NCI-H1105 (cell line): ENCODE data around the gene SRRM1.

ENCODE experiments used
- DNase-seq: peaks from one replicate; lab custom pipeline; 2025; lab: John Stamatoyannopoulos, UW

The SRRM1 gene, protein sequence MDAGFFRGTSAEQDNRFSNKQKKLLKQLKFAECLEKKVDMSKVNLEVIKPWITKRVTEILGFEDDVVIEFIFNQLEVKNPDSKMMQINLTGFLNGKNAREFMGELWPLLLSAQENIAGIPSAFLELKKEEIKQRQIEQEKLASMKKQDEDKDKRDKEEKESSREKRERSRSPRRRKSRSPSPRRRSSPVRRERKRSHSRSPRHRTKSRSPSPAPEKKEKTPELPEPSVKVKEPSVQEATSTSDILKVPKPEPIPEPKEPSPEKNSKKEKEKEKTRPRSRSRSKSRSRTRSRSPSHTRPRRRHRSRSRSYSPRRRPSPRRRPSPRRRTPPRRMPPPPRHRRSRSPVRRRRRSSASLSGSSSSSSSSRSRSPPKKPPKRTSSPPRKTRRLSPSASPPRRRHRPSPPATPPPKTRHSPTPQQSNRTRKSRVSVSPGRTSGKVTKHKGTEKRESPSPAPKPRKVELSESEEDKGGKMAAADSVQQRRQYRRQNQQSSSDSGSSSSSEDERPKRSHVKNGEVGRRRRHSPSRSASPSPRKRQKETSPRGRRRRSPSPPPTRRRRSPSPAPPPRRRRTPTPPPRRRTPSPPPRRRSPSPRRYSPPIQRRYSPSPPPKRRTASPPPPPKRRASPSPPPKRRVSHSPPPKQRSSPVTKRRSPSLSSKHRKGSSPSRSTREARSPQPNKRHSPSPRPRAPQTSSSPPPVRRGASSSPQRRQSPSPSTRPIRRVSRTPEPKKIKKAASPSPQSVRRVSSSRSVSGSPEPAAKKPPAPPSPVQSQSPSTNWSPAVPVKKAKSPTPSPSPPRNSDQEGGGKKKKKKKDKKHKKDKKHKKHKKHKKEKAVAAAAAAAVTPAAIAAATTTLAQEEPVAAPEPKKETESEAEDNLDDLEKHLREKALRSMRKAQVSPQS

DNA sequence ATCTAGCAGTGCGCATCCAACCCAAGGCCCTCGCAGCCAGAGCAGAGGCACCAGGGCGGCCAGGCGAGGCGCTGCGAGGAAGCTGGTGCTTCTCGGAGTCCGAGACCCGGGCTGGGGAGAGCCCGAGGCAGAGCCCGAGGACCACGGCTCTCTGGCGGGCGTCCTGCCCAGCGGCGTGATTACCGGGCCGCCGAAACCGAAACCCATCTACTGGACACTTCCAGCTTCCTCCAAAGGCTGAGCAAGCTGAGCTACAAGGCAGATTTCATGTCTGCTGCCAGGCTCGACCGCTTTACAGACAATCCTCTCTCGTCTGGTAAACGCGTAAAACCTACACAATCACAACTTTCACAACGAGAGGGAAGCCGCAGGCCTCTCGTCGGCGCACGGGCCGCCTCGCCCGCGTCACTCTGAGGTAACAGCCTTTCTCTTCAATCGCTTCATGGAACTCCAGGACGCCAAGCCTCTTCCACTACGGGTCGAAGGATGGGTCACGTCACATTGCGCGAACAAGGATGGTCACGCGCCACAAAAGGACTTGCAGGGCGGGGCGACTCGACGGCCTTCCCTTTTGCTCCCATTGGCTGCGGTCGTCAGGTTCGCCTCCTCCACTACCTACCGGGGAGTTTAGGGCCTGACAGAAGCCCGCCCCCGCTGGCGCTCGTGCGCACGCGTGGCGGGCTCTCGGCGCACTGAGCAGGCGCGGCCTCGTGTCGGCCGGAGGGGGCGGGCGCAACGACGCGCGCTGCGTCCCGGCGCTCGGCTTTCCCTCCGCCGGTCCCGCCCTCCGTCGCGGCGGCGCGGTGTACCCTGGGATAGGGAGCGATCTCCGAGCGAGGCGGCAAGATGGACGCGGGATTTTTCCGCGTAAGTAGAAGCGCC, at the start of gene SRRM1:
Gene SRRM1, plus strand, starts transcription at position 822 of the 882 bp plus-strand sequence. Its CDS starts 25 bp downstream, at position 847.
- DNase-seq = peak; percentile 100

DNA sequence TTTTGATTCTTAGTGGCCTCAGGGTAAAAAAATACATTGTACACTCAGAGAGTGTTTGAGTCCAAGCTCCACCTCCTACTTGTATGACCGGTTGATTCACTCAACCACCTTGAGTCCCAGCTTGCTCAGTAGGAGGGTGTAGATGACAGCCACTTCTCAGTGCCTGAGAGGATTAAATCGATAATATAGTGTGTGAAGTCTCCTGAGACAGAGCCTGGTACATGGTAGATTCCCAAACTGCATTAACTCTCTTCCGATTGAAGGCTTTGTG, 48.8 kb upstream of the SRRM1 start:
- DNase-seq = no peak

DNA sequence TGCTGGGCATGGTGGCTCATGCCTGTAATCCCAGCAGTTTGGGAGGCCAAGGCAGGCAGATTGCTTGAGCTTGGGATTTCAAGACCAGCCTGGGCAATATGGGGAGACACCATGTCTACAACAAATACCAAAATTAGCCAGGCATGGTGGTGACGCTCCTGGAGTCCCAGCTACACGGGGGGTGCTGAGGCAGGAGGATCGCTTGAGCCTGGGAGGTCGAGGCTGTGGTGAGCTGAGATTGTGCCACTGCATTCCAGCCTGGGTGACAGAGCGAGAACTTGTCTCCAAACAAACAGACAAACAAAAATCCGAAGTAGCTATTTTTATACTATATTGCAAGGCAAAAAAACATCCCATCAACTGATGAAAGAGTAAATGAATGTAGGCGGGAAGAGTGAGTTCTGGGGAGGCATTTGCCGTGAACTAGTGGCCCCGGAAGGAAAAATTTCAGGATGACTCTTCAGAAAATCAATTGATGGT, 46.7 kb upstream of the SRRM1 start:
- DNase-seq = no peak

DNA sequence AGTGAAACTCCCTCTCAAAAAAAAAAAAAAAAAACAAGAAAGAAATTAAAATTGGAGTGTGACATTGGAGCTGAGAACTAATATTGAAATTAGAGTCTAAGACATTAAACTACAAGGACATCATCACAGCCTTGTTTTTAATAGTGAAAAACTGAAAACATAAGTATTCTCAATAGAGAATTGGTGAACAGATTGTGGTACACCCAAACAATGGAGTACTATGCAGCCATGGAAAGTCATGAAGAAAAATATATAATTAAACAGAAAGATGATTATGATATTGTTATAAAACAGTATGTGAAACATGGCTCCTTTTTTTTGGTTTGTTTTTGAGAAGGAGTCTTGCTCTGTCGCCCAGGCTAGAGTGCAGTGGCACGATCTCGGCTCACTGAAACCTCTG, 43.8 kb upstream of the SRRM1 start:
- DNase-seq = no peak

DNA sequence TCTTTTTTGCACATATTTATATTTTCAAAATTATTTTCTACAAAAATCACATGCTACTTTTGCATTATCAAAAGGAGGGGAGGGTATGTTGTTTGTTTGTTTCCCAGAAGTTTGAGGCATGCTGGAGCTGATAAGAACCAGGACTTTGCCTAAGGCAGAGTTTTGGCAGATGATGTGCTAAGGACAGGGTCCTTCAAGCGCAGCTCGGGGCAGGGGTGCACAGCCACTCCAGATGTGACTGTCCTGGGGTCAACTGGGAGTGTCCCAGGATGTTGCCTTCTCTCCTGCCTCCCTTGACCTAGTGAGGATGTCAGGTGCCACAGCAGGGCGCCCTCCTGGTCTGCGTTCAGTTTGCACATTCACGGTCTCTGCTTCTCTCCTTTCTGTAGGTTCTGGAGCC, 42.6 kb upstream of the SRRM1 start:
- no peak for DNase-seq

DNA sequence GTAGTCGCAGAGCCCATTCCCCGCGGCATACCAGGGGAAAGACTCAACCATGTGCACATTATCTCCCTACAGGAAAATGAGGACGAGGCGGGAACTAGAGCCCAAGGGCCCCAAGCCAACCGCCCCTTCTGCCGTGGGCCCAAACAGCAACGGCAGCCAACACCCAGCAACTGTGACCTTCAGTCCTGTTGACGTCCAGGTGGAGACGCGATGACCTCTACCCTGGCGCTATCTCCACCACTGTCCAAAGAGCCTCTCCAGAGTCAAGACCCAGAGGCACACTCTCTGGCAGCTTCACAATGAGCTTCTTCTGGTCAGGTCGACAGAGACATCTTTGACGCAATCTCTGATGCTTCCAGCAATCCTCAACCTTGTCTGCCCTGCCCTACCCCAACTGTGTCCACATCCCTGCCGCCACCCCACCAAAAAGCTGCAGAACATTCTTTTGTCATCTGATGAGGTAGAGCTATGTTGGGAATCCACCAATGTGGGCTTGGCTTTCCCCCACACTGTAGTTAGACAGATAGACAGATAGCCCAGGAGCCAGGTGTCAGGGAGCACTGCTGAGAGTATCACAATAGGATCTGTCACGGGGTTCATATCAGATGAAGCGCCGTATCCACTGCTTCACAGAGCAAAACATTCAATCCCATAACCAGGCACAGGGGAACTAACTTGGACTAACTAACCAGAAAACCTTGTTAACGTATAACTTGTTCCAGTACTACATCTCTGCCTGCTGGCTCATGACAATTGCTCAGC, 37.4 kb upstream of the SRRM1 start:
- DNase-seq = no peak

DNA sequence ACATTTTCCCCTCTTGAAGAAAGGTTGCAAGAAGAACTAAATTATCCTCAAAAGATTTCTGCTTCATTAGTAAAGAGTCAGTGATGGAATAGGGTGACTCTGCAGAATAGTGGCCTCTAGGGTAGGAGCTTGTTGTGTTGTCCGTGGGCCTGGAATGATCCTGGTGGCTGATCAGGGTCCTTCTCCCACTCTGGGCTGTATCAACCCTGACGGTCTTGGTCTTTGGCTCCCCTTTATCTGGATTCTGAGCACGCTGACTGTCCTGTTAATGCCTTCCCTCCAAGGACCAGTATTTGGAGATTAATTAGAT, 36.9 kb upstream of the SRRM1 start:
- no peak for DNase-seq

DNA sequence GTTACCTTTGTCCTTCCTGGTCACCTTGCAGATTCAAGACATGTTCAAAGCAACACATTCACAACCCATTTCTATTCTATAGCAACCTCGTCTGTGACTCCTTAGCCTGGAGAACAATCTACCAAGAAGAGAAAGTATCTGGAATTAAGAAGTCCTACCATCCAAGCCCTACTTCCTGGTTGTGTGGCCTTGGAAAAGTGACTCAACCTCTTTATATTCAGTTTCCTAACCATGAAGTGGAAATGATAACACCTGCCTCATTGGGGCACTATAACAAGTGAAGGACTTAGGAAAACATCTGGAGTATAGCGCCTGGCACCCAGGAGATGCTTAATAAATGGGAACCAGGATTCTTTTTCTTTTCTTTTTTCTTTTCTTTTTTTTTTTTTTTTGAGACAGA, 36.5 kb upstream of the SRRM1 start:
- no peak for DNase-seq

DNA sequence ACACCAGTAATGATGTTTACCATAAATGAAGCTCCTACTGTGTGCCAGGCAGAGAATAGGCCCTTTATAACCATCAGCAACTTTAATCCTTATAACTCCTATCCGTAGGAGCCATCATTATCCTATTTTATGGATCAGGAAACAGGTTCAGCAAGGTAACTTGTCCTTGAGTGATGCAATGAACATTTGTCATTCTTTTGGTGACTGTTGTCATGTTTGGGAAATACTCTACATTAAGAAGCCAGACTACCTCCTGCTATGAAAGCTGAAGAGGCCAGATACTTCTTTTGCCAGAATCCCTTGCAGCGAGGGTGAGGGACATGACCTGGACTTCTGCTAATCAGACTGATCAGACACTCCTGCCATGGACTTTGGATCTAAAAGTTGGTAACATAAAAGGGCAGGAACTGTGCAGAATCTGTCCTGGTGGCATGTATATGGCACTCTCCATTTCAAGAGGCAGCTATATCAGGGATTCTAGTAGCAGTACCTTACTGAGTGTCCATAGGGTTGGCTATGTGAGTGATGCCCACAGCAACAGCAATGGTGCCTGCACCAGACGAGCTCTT, 33.1 kb upstream of the SRRM1 start:
- no peak for DNase-seq

DNA sequence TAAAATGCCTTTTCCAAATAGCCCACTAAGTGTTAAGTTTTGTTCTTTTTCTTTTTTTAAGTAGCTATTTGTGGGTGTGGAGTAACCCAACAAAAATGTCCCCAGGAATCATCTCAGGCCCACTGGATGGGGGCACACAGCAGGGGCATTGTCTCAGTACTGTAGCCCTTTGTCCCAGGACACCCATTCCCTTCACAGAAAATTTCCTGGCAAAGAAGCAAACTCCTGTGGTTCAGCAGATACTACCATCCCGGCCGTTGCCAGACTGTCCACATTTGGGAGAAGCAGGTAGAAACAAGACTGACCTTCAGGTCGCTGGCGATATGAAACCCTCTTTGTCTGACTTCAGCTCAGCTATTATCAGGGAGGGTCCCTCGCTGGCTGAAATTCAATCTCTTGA, 23.7 kb upstream of the SRRM1 start:
- no peak for DNase-seq

DNA sequence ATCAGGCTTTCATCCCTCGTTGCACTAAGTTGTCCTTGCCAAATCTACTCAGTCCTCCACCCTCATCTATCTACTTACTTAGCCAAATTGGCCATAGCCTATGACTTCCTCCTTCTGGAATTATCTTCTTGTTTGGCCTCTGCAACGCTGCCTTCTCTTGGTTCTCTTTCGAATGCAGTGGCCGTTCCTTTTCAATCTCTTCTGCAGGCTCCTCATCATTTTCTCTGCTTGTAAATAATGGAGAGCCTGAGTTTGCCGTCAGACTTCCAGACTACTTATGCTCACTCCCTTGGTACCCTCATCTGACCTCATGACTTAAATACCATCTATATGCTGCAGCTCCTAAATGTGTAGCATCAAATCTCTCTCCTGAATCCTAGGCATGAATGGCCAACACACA, 22.4 kb upstream of the SRRM1 start:
- DNase-seq = no peak

DNA sequence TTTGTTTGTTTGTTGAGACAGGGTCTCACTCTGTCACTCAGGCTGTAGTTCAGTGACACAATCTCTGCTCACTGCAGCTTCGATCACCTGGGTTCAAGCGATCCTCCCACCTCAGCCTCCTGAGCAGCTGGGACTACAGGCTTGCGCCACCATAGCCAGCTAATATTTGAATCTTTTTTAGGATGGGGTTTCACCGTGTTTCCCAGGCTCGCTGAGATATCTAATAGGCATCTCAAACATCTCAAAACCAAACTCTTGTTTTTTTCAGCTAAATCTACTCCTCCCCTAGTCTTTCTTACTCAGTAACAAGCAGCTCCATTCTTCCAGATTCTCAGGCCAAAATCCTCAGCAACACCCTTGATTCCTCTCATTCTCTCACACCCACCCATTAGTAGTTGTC, 22.0 kb upstream of the SRRM1 start:
- no peak for DNase-seq

DNA sequence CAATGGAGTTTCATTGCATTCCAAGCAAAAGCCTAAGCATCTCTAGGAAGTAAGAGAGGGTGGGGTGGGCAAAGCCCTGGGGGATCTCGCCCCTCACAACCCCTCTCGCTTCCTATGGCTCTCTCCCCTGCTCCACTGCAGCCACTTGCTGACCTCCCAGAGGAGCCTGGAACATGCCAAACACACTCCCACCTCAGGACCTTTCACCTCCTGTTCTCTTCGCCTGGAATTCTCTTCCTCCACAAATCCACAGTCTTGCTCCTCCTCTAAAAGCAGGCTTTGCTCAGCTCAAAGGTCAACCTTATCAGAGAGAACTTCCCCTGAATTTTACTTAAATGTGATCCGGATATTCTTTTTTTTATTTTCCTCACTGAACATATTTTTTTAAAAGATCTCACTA, 20.9 kb upstream of the SRRM1 start:
- no peak for DNase-seq

DNA sequence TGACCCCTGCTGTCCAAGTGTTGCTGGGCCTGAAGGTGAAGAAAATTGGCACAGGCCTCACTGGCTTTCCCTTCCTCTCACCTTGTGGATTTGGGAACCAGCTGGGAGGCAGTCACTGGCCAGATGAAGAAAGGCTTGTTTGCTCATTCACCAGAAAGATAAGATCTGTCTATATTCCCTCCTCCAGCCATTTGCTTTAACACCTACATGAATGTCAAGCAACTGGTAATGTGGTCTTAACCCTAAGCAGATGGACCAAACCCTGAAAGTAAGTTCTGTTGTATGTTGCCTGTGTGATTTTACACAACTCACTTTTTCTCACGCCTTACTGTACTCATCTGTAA, 10.3 kb upstream of the SRRM1 start:
- no peak for DNase-seq

DNA sequence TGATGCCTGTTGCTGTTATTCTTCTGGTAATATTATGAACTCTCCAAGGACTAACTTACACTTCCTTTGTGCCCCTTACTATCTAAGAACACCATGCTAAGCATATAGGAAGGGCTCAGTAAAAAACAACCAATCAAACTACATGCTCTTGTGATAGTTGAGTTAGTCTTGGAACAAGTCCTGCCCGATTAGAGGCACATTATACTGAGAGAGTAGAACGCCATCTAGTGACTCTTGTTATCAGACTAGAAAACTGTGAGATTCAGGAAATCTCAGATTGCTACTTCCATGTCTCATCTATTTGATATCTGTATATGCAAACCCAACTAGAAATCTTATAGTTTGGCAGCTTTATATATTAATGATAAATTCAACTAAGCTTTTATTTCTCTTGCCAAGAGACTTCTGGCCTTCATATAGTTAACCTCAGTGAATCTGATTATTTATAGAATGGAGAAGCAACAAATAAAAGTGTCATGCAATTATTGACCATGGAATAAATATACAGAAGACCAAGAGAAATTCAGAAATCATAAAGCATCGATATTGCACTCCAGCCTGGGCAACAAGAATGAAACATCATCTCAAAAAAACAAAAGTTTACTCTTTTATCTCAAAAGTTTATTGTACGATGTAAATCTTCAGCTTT, 7.8 kb upstream of the SRRM1 start:
- peak; percentile 45 for DNase-seq

DNA sequence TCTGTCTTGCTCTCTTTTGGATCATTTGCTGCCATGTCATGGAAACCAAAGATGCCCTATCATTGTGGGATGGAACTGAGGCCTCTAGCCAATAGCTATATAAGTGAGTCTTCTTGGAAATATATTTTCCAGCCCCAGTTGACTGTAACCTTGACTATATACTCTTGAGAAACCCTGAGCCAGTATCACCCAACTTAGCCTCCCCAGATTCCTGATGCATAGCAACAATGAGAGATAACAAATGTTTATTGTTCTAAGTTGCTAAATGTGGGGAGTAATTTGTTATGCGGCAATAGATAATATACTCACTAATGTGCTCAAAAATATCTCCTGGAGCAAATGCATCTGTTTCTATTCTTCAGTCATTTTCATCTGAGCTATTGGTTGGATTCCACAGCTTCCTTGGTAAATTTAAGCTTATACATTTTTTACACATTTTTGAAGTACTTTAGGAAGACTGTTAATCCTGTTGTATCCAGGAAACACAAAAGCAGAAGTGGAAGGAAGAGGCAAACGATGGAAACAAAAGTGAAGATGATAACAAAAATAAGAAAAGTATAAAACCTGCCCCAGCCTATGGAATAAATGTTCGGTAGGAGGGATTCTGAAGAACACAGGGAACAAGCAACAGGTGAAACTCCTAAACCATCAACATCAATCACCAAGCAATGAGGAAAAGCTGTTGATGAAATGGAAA, 6.3 kb upstream of the SRRM1 start:
- DNase-seq = no peak

DNA sequence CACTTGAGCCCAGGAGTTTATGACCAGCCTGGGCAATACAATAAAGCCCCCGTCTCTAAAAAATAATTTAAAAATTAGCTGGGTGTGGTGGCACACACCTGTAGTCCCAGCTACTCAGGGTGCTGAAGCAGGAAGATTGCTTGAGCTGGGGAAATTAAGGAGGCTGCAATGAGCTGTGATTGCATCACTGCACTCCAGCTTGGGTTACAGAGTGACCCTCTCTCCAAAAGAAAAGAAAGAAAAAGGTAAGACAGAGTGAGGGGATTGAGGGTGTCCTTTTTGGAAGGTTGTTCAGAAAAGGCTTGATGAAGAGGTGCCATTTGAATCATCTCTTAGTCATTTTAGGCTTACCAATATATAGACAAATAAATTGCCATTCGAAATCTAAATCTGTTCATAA, 4.0 kb upstream of the SRRM1 start:
- DNase-seq = no peak

DNA sequence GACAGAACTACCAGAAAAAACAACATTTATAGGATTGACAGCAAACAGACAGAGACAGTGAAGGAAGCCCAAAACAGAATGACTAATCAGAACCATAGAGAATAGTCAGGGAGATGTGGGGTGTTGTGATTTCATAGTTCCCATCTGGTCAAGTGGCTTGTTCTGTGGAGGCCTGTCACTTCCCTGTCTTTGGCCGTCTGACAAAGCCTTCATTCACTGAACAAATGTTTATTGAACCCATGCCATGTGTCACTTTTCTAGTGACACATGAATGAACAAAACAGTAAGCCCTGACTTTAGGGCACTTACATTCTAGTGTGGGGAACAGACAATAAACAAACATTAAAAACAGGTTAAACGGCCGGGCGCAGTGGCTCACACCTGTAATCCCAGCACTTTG, 3.2 kb upstream of the SRRM1 start:
- DNase-seq = no peak

DNA sequence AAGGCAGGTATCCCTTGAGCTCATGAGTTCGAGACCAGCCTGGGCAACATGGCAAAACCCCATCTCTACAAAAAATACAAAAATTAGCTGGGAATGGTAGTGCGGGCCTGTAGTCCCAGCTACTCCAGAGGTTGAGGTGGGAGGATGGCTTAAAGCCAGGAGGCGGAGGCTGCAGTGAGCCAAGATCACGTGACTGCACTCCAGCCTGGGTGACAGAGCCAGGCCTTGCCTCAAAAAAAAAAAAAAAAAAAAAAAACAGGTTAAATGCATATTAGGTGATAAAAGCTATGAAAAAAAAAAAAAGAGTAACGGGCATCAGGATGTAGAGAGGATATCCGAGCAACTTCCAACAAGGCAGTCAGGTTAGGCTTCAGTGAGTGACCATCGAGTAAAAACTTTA, 2.8 kb upstream of the SRRM1 start:
- no peak for DNase-seq

DNA sequence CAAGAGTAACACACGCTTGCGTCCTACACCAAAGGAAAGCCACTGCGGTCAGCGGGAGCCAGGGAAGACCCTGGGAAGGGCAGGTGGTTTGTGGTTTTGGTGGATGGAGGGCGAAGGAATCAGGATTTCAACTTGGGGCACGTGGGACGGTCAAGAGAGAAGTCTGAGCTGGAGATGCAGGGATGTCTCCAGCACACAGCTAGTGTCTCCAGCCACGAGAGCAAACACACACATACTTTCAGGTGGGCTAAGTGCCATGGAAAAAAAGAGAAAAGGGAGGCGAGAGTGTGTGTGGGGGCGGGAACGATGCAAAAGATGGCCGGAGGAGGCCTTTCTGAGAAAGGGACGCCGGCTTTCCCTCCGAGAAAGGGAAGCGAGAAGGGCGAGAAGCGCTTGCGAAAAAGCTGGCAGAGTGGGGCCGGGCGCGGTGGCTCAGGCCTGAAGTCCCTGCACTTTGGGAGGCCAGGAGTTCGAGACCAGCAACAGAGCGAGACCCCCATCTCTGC, 1.4 kb upstream of the SRRM1 start:
- DNase-seq = no peak
